H1 (cell line): ENCODE results near the gene KLHL15. TPM values are rescaled to one million over a fixed set of nuclear protein-coding genes. Genes with fewer than 3 reads are reported as not detected.

Experiments
- CTCF ChIA-PET: fragments of 300-600 bp; sonication (Branson Sonifier 250); formaldehyde crosslinking; loops from one replicate; lab custom pipeline; 2021; ENCODE audit not compliant: partially characterized antibody; lab: Charles Lee
- POLR2A ChIA-PET: fragments of 300-600 bp; sonication (Branson Sonifier 250); formaldehyde crosslinking; loops from one replicate; lab custom pipeline; 2021; ENCODE audit warnings: inconsistent platforms; ENCODE audit not compliant: partially characterized antibody; lab: Charles Lee
- DNase-seq, 2 experiments: peaks; one replicate each; pipeline versions ENCODE4 v3.0.0 to v3.0.0-alpha.2; 2010 to 2022; ENCODE audit warnings: low spot score in 2 of 2, low read depth in 1 of 2, mixed read lengths in 1 of 2
- FAIRE-seq: peaks from 2 replicates; lab custom pipeline; 2011; peaks lifted over from hg19 to GRCh38; lab: Jason Lieb, UNC
- H2AFZ ChIP-seq: 2 replicates; pipeline ENCODE4 v1.8.1; 2012; ENCODE audit warnings: low read length, inconsistent platforms
- H2AK5ac ChIP-seq: 2 replicates; pipeline ENCODE4 v1.6.1; 2013; ENCODE audit warnings: low read depth, low read length
- H2BK120ac ChIP-seq: replicated peaks from 2 replicates; pipeline ENCODE3; 2013; ENCODE audit warnings: low read depth, low read length, inconsistent platforms
- H2BK12ac ChIP-seq: 2 replicates; pipeline ENCODE4 v1.6.1; 2013; ENCODE audit warnings: low read depth, low read length
- H2BK15ac ChIP-seq: 2 replicates; pipeline ENCODE4 v1.6.1; 2013; ENCODE audit warnings: low read length
- H2BK20ac ChIP-seq: 2 replicates; pipeline ENCODE4 v1.6.1; 2013; ENCODE audit warnings: low read length
- H2BK5ac ChIP-seq: 2 replicates; pipeline ENCODE4 v1.6.1; 2013; ENCODE audit warnings: low read depth, low read length
- H3K14ac ChIP-seq: 2 replicates; pipeline ENCODE4 v1.6.1; 2013; ENCODE audit warnings: inconsistent platforms; ENCODE audit not compliant: insufficient read length
- H3K18ac ChIP-seq: 2 replicates; pipeline ENCODE4 v1.6.1; 2013; ENCODE audit warnings: low read length; ENCODE audit errors: extremely low read depth
- H3K23ac ChIP-seq: 2 replicates; pipeline ENCODE4 v1.6.1; 2013; ENCODE audit warnings: inconsistent platforms; ENCODE audit not compliant: insufficient read length
- H3K23me2 ChIP-seq: 2 replicates; pipeline ENCODE4 v1.6.1; 2013; ENCODE audit warnings: low read depth, low read length
- H3K27ac ChIP-seq: 2 replicates; pipeline ENCODE4 v1.6.1; 2011; ENCODE audit warnings: low read depth, low read length, inconsistent platforms
- H3K27me3 ChIP-seq, 4 experiments: replicated peaks in 1 of 4; 1 replicate in 1 of 4; 2 replicates in 3 of 4; pipeline versions ENCODE4 v1.6.1 to v1.8.1; 2011 to 2013; ENCODE audit warnings: low read length in 3 of 4, mild to moderate bottlenecking in 3 of 4, inconsistent platforms in 2 of 4, mixed read lengths in 2 of 4, moderate library complexity in 1 of 4; ENCODE audit not compliant: control insufficient read depth in 3 of 4, insufficient read depth in 3 of 4; ENCODE audit errors: extremely low read depth in 1 of 4
- H3K36me3 ChIP-seq, 4 experiments: 2 replicates each; pipeline versions ENCODE4 v1.6.1 to v1.8.1; 2011 to 2013; ENCODE audit warnings: mild to moderate bottlenecking in 4 of 4, low read length in 3 of 4, moderate library complexity in 2 of 4, control low read depth in 1 of 4, inconsistent platforms in 1 of 4; ENCODE audit not compliant: insufficient read depth in 4 of 4, control insufficient read depth in 2 of 4
- H3K4ac ChIP-seq: replicated peaks from 2 replicates; pipeline ENCODE3; 2013; ENCODE audit warnings: low read length, low read depth, mixed read lengths, inconsistent platforms; ENCODE audit not compliant: insufficient read length
- H3K4me1 ChIP-seq, 4 experiments: replicated peaks in 1 of 4; 1 replicate in 1 of 4; 2 replicates in 3 of 4; pipeline versions ENCODE4 v1.6.1 to v1.8.1; 2011 to 2013; ENCODE audit warnings: low read length in 3 of 4, inconsistent platforms in 2 of 4, mixed read lengths in 1 of 4; ENCODE audit not compliant: insufficient read depth in 4 of 4, control insufficient read depth in 3 of 4
- H3K4me2 ChIP-seq, 2 experiments: 2 replicates each; pipeline versions ENCODE4 v1.6.1 to v1.8.1; 2011 to 2013; ENCODE audit warnings: low read depth in 2 of 2, low read length in 2 of 2, control low read depth in 1 of 2, inconsistent platforms in 1 of 2, mild to moderate bottlenecking in 1 of 2; ENCODE audit not compliant: insufficient read depth in 1 of 2
- H3K4me3 ChIP-seq, 4 experiments: fragments of 200-600, 300-600 bp in 1 of 4; sonication (generic), shearing (Covaris generic), sonication (Bioruptor Twin) in 1 of 4; 2 replicates each; pipeline versions ENCODE4 v1.5.1 to v1.8.1; 2011 to 2016; ENCODE audit warnings: low read length in 4 of 4, low read depth in 3 of 4, control low read depth in 2 of 4, inconsistent platforms in 2 of 4, mild to moderate bottlenecking in 2 of 4, mixed read lengths in 1 of 4, moderate library complexity in 1 of 4; ENCODE audit not compliant: insufficient read depth in 2 of 4; ENCODE audit errors: extremely low read depth in 1 of 4
- H3K56ac ChIP-seq: replicated peaks from 2 replicates; pipeline ENCODE3; 2013; ENCODE audit warnings: low read depth, mild to moderate bottlenecking, mixed read lengths, low read length, inconsistent platforms; ENCODE audit not compliant: insufficient read length
- H3K79me1 ChIP-seq: 2 replicates; pipeline ENCODE4 v1.6.1; 2013; ENCODE audit warnings: low read depth, low read length, control low read depth
- H3K79me2 ChIP-seq, 2 experiments: 2 replicates each; pipeline versions ENCODE4 v1.6.1 to v1.8.1; 2012 to 2013; ENCODE audit warnings: low read length in 2 of 2, mild to moderate bottlenecking in 2 of 2, inconsistent platforms in 1 of 2; ENCODE audit not compliant: insufficient read depth in 2 of 2, control insufficient read depth in 1 of 2
- H3K9ac ChIP-seq, 4 experiments: replicated peaks in 1 of 4; 1 replicate in 1 of 4; 2 replicates in 3 of 4; pipeline versions ENCODE4 v1.6.1 to v1.8.1; 2011 to 2013; ENCODE audit warnings: low read depth in 3 of 4, low read length in 3 of 4, control low read depth in 2 of 4, mild to moderate bottlenecking in 2 of 4, moderate library complexity in 2 of 4, inconsistent platforms in 1 of 4; ENCODE audit errors: extremely low read depth in 1 of 4
- H3K9me3 ChIP-seq, 2 experiments: 2 replicates each; pipeline versions ENCODE4 v1.6.1 to v1.8.1; 2012 to 2013; ENCODE audit warnings: mild to moderate bottlenecking in 2 of 2, moderate library complexity in 2 of 2, control low read depth in 1 of 2, inconsistent platforms in 1 of 2, low read depth in 1 of 2, low read length in 1 of 2, mixed read lengths in 1 of 2; ENCODE audit not compliant: insufficient read depth in 2 of 2
- H4K20me1 ChIP-seq, 2 experiments: replicated peaks in 1 of 2; 2 replicates each; pipeline versions ENCODE3 to v1.8.1; 2011 to 2013; ENCODE audit warnings: inconsistent platforms in 2 of 2, low read length in 2 of 2, mild to moderate bottlenecking in 1 of 2; ENCODE audit not compliant: insufficient read depth in 2 of 2, control insufficient read depth in 1 of 2
- H4K5ac ChIP-seq: 2 replicates; pipeline ENCODE4 v1.6.1; 2013; ENCODE audit warnings: low read length, low read depth, mixed read lengths, inconsistent platforms; ENCODE audit not compliant: insufficient read length
- H4K8ac ChIP-seq: 2 replicates; pipeline ENCODE4 v1.8.0; 2013; ENCODE audit warnings: mild to moderate bottlenecking, moderate library complexity, low read length, inconsistent platforms; ENCODE audit not compliant: insufficient read depth; ENCODE audit errors: extremely low read depth
- H4K91ac ChIP-seq: replicated peaks from 2 replicates; pipeline ENCODE3; 2013; ENCODE audit warnings: low read length, mixed read lengths, inconsistent platforms; ENCODE audit not compliant: insufficient read length
- BRCA1 ChIP-seq: IDR thresholded peaks from 2 replicates; pipeline ENCODE4 v1.6.1; 2012; ENCODE audit warnings: low read depth, low read length, improper control_type of control experiment
- FOSL1 ChIP-seq: IDR thresholded peaks from 2 replicates; pipeline ENCODE4 v1.6.1; 2011; ENCODE audit warnings: mild to moderate bottlenecking, low read depth, low read length, moderate library complexity; ENCODE audit not compliant: insufficient read depth
- GABPA ChIP-seq: IDR thresholded peaks from 2 replicates; pipeline ENCODE4 v1.6.1; 2011; ENCODE audit warnings: mild to moderate bottlenecking, low read length, moderate library complexity, borderline replicate concordance; ENCODE audit not compliant: insufficient read depth
- GTF2F1 ChIP-seq: IDR thresholded peaks from 2 replicates; pipeline ENCODE4 v1.6.1; 2012; ENCODE audit warnings: low read depth, low read length, improper control_type of control experiment, borderline replicate concordance
- HDAC6 ChIP-seq: IDR thresholded peaks from one replicate; pipeline ENCODE4 v1.7.1; 2012; ENCODE audit warnings: low read depth, mild to moderate bottlenecking, inconsistent platforms, low read length, moderate library complexity
- MAFK ChIP-seq: IDR thresholded peaks from 2 replicates; pipeline ENCODE4 v1.6.1; 2012; ENCODE audit warnings: low read depth, mild to moderate bottlenecking, improper control_type of control experiment, low read length
- SIX5 ChIP-seq: IDR thresholded peaks from 2 replicates; pipeline ENCODE4 v1.6.1; 2011; ENCODE audit warnings: mild to moderate bottlenecking, low read depth, low read length
- TAF1 ChIP-seq: IDR thresholded peaks from 2 replicates; pipeline ENCODE4 v1.6.1; 2011; ENCODE audit warnings: mild to moderate bottlenecking, low read depth, low read length
- YY1 ChIP-seq: IDR thresholded peaks from 2 replicates; pipeline ENCODE4 v1.6.1; 2011; ENCODE audit warnings: low read depth, mild to moderate bottlenecking, low read length
- ZNF274 ChIP-seq: IDR thresholded peaks from 2 replicates; pipeline ENCODE4 v1.7.0; 2012; ENCODE audit warnings: low read length, borderline replicate concordance; ENCODE audit errors: extremely low read depth
- WGBS, 2 experiments: shearing (Covaris generic) in 1 of 2; methylation state at CpG; one replicate each; pipeline versions ENCODE4 v1.1.6 to v1.1.7; 2013 to 2015; ENCODE audit warnings: low lambda C conversion rate in 2 of 2, mixed read lengths in 2 of 2, inconsistent platforms in 1 of 2, low coverage in 1 of 2, missing lambda C conversion rate in 1 of 2; ENCODE audit not compliant: insufficient replicate concordance in 2 of 2, insufficient coverage in 1 of 2, insufficient read length in 1 of 2; ENCODE audit errors: extremely low coverage in 1 of 2, missing lambda C conversion rate in 1 of 2; 5-methylcytosine and 5-hydroxymethylcytosine counted together
- polyA plus RNA-seq, 7 experiments: library from polyadenylated mRNA; depleted of rRNA in 3 of 7; stranded (reverse) in 5 of 7; unstranded in 2 of 7; fragments of >200 nt in 5 of 7; fragments of 200-250 nt in 2 of 7; gene quantifications; 1 replicate in 5 of 7; 2 replicates in 1 of 7; 4 replicates in 1 of 7; pipeline versions ENCODE4 v1.2.1 to v1.2.3, GENCODE V29; 2011 to 2013; ENCODE audit warnings: missing spikeins in 2 of 7, mixed read lengths in 2 of 7
- total RNA-seq: library from RNA; stranded (reverse); fragmentation: NEBNext Ultra II Directional; extraction: Animal tissue kit (Norgen Biotek cat#: 25700); gene quantifications from 2 replicates; pipeline ENCODE4 v1.2.1, GENCODE V29; 2021

Gene KLHL15
- total and polyA plus RNA-seq, 2 of the 8 experiments (the other 6 are each of a cell fraction or from before 2014, with no cell fraction given) = 3.7 to 8.9 TPM

GRCh38 chrX:24014388-24015018 lies 12.5 kb downstream of the KLHL15 start:
- Histone ChIP-seq H3K4ac (no peak overlapping the region), H3K14ac (no peak overlapping the region), H2BK15ac (no peak overlapping the region), H3K18ac (no peak overlapping the region), H3K79me1 (no peaks in the 10 kb centered on the region), H3K4me1 (no peaks in the 10 kb centered on the region), H3K4me3 (no peak overlapping the region), H2AK5ac (no peak overlapping the region), H4K5ac (no peak overlapping the region), H4K8ac (no peak overlapping the region), H2BK12ac (no peak overlapping the region), H2BK5ac (no peak overlapping the region), H4K91ac (no peak overlapping the region), H3K27me3 (no peaks in the 10 kb centered on the region), H3K56ac (no peak overlapping the region), H3K27ac (no peak overlapping the region; the same call in 1 of the 2 replicates), H2BK20ac (no peak overlapping the region), H3K36me3 (no peaks in the 10 kb centered on the region), H3K23me2 (no peaks in the 10 kb centered on the region), H3K9ac (no peak overlapping the region), H3K79me2 (peaks cover 0 to 42% of the 10 kb centered on the region in 2 experiments; a peak in 2 of 4 replicates), H2BK120ac (no peak overlapping the region), H3K23ac (no peak overlapping the region), H2AFZ (no peak overlapping the region), H3K9me3 (no peaks in the 10 kb centered on the region), H3K4me2 (no peak overlapping the region), H4K20me1 (peaks cover 0 to 1% of the 10 kb centered on the region in 2 experiments)
- TF ChIP-seq ZNF274 (no peak), YY1 (no peak), MAFK (no peak), TAF1 (no peak), FOSL1 (no peak), GTF2F1 (no peak), BRCA1 (no peak), HDAC6 (no peak), SIX5 (no peak), GABPA (no peak)
- ChIA-PET CTCF (interaction anchor here (0.9 kb wide), 1 partner anchor 8 kb away, joined by 3 read pairs; no protein-coding TSS in a partner anchor), POLR2A (interaction anchor here (1.0 kb wide), 1 partner anchor 10 kb away, joined by 4 read pairs; no protein-coding TSS in a partner anchor)
- FAIRE-seq = no peak
- DNase-seq = no peak
- WGBS, 2 experiments = 77% methylated on average over 3 of the region's 5 CpGs; no CpG with 5 or more reads in 1 of the 2 experiments
